B cell (primary cell): ENCODE data around the gene DHRS1. TPM values are rescaled to one million over a fixed set of nuclear protein-coding genes. Genes with fewer than 3 reads are reported as not detected.

Experiments used
- ATAC-seq: fragments of 200-7000 bp; cut with Tn5 transposase; one replicate; pipeline ENCODE4 v1.10.0; 2021; ENCODE audit warnings: low read depth, mild to moderate bottlenecking, moderate number of reproducible peaks, moderate library complexity
- CTCF ChIA-PET: fragments of 350-600 bp; sonication (Branson Sonifier 250); formaldehyde crosslinking; loops from one replicate; lab custom pipeline; 2021; ENCODE audit warnings: antibody characterized with exemption, inconsistent platforms; lab: Charles Lee
- POLR2A ChIA-PET: fragments of 350-600 bp; sonication (Branson Sonifier 250); formaldehyde crosslinking; loops from one replicate; lab custom pipeline; 2021; ENCODE audit warnings: antibody characterized with exemption; lab: Charles Lee
- DNase-seq: peaks from one replicate; pipeline ENCODE4 v3.0.0; 2013
- H2AFZ ChIP-seq: 2 replicates; pipeline ENCODE4 v1.6.1; 2012; ENCODE audit warnings: mild to moderate bottlenecking, low read depth, low read length; ENCODE audit not compliant: insufficient read depth, poor library complexity, severe bottlenecking
- H3K27ac ChIP-seq, 2 donors: 1 replicate in 1 of 2; 2 replicates in 1 of 2; pipeline ENCODE4 v1.5.1; 2012 to 2013; ENCODE audit warnings: low read length in 2 of 2, mild to moderate bottlenecking in 2 of 2, moderate library complexity in 1 of 2
- H3K27me3 ChIP-seq, 4 experiments: fragments of 200-600 bp in 1 of 4; sonication (generic) in 1 of 4; replicated peaks in 1 of 4; 1 replicate in 2 of 4; 2 replicates in 2 of 4; pipeline versions ENCODE4 v1.6.1 to v1.7.0; 2013 to 2016; ENCODE audit warnings: low read length in 3 of 4, mild to moderate bottlenecking in 2 of 4, mixed read lengths in 1 of 4, moderate library complexity in 1 of 4; ENCODE audit not compliant: insufficient read depth in 4 of 4, control insufficient read depth in 3 of 4; ENCODE audit errors: control extremely low read depth in 1 of 4
- H3K36me3 ChIP-seq, 2 experiments: replicated peaks in 1 of 2; 1 replicate in 1 of 2; 2 replicates in 1 of 2; pipeline versions ENCODE4 v1.6.1 to v1.7.1; 2013; ENCODE audit warnings: low read length in 1 of 2; ENCODE audit not compliant: insufficient read depth in 2 of 2, control insufficient read depth in 1 of 2; ENCODE audit errors: control extremely low read depth in 1 of 2, extremely low read depth in 1 of 2
- H3K4me1 ChIP-seq, 2 donors: fragments of 200-600 bp in 1 of 2; sonication (generic) in 1 of 2; 1 replicate in 1 of 2; 2 replicates in 1 of 2; pipeline versions ENCODE4 v1.5.1 to v1.6.1; 2013 to 2017; ENCODE audit warnings: low read length in 2 of 2; ENCODE audit not compliant: control insufficient read depth in 2 of 2, insufficient read depth in 2 of 2
- H3K4me2 ChIP-seq: replicated peaks from 2 replicates; pipeline ENCODE3; 2012; ENCODE audit warnings: mild to moderate bottlenecking, low read depth, low read length; ENCODE audit not compliant: poor library complexity, severe bottlenecking
- H3K4me3 ChIP-seq, 5 experiments: fragments of 200-600 bp in 1 of 5; sonication (generic) in 1 of 5; 1 replicate in 3 of 5; 2 replicates in 2 of 5; pipeline versions ENCODE4 v1.5.1 to v1.7.0; 2011 to 2016; ENCODE audit warnings: low read length in 4 of 5, mild to moderate bottlenecking in 4 of 5, low read depth in 2 of 5, control low read depth in 1 of 5, moderate library complexity in 1 of 5; ENCODE audit not compliant: insufficient read depth in 1 of 5; ENCODE audit errors: control extremely low read depth in 1 of 5, extremely low read depth in 1 of 5
- H3K79me2 ChIP-seq: fragments of 200-600 bp; sonication (generic); one replicate; pipeline ENCODE4 v1.6.0; 2016; ENCODE audit warnings: low read length; ENCODE audit not compliant: control insufficient read depth, insufficient read depth
- H3K9ac ChIP-seq: fragments of 200-600 bp; sonication (generic); 2 replicates; pipeline ENCODE4 v1.6.1; 2017; ENCODE audit warnings: mild to moderate bottlenecking, low read length, moderate library complexity
- H3K9me3 ChIP-seq, 3 donors: one replicate each; pipeline versions ENCODE4 v1.6.1 to v1.7.1; 2013; ENCODE audit warnings: low read length in 2 of 3; ENCODE audit not compliant: control insufficient read depth in 2 of 3, insufficient read depth in 1 of 3; ENCODE audit errors: control extremely low read depth in 1 of 3
- H4K20me1 ChIP-seq: 2 replicates; pipeline ENCODE4 v1.6.0; 2012; ENCODE audit warnings: mild to moderate bottlenecking, low read length; ENCODE audit not compliant: insufficient read depth, control insufficient read depth, poor library complexity, severe bottlenecking
- H3K27ac Mint-ChIP-seq: one replicate; pipeline ENCODE4 v1.8.0; 2021; ENCODE audit warnings: mixed read lengths
- H3K27me3 Mint-ChIP-seq: one replicate; pipeline ENCODE4 v1.8.0; 2021; ENCODE audit warnings: mixed read lengths
- H3K4me1 Mint-ChIP-seq: one replicate; pipeline ENCODE4 v1.8.0; 2021; ENCODE audit warnings: mixed read lengths
- H3K4me3 Mint-ChIP-seq: one replicate; pipeline ENCODE4 v1.8.0; 2021; ENCODE audit warnings: mixed read lengths
- H3K9me3 Mint-ChIP-seq: one replicate; pipeline ENCODE4 v1.8.0; 2022; ENCODE audit warnings: mixed read lengths; ENCODE audit not compliant: insufficient read depth
- EZH2 ChIP-seq: IDR thresholded peaks from 2 replicates; pipeline ENCODE4 v1.6.1; 2012; ENCODE audit warnings: borderline replicate concordance, low read depth, mild to moderate bottlenecking, moderate library complexity, low read length; ENCODE audit not compliant: insufficient read depth, poor library complexity, severe bottlenecking
- WGBS: methylation state at CpG from one replicate; pipeline ENCODE4 v1.1.5; 2013; ENCODE audit warnings: missing lambda C conversion rate; ENCODE audit not compliant: insufficient coverage; 5-methylcytosine and 5-hydroxymethylcytosine counted together
- intact Hi-C: fragments of 100-400 bp; cut with micrococcal nuclease; formaldehyde crosslinking; loops from one replicate; pipeline ENCODE4 v1.10.0; 2022
- polyA plus RNA-seq: library from polyadenylated mRNA; depleted of rRNA; stranded (reverse); fragments of >200 nt; gene quantifications from 2 replicates; pipeline ENCODE4 v1.2.3, GENCODE V29; 2012
- total RNA-seq, 2 donors: library from RNA; stranded (reverse); fragments of 120-200 nt in 1 of 2; gene quantifications; 1 replicate in 1 of 2; 2 replicates in 1 of 2; pipeline versions ENCODE4 v1.2.3 to v1.2.4, GENCODE V29; 2013 to 2022
- TF ChIP-seq, protein P1 (sequence below): fragments of 200-600 bp; IDR thresholded peaks from one replicate; pipeline ENCODE4 v1.8.0; 2022; ENCODE audit warnings: antibody characterized with exemption, mild to moderate bottlenecking

The DHRS1 gene
- total and polyA plus RNA-seq, 2 donors (not counting 1 experiment from before 2014, with no cell fraction given), result 42.7 to 76.9 TPM

DNA sequence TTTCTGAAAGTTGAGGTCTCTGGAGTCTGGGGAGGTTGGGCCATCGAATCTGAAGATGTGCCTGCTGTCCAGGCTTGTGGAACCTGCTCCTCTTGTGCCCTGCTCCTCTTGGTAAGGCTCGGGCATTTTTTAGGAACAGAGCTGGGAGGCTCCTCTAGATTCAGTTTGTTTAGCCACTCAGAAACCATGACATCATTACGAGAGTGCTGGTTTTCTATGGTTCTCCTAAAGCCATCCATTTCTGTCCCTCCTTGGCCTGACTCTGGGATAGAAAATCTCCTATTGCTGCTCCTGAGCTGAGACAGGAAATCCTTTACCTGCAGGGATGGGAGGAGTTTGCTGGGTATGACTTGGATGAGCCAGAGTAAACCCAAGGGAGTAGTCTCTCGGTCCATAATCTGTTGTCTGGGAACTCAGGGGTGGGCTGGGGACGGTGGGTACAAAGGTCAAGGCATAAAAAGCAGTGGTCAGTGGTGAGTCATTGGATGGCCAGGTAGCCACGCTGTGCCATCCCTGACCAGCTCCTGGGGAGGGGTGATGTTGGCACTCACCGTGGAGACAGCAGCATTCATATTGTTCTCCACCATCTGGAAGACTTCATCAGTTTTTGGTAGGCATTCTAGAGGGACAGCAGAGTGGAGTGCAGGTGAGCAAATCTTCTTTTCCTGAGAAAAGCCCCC lies 37.7 kb upstream of the DHRS1 start:
- Histone ChIP-seq H3K4me2 (no peak overlapping the region), H3K27me3 (peaks cover 0 to 36% (median 16%) of the 10 kb centered on the region in 4 experiments), H3K9me3 (peaks cover 0 to 8% (median 0%) of the 10 kb centered on the region in 3 donors), H4K20me1 (peaks cover 25% of the 10 kb centered on the region), H2AFZ (no peak overlapping the region), H3K36me3 (peaks cover 0 to 24% of the 10 kb centered on the region in 2 experiments), H3K27ac (no peak overlapping the region), H3K4me1 (peaks cover 48 to 55% of the 10 kb centered on the region in 2 donors), H3K9ac (no peak overlapping the region), H3K4me3 (no peak overlapping the region), H3K79me2 (peaks cover 15% of the 10 kb centered on the region)
- DNase-seq (no peak), ATAC-seq (no peak)
- peak overlapping the region; percentile 23 for H3K4me3 Mint-ChIP-seq
- H3K27me3 Mint-ChIP-seq, result peaks cover 19% of the 10 kb centered on the region
- H3K27ac Mint-ChIP-seq, result no peak overlapping the region
- CTCF ChIA-PET, result interaction anchor here (0.8 to 16.1 kb wide), 4 partner anchors 28 to 93 kb away, joined by 3 to 650 read pairs (median 4); partner anchors contain the start of genes CBLN3, KHNYN and RABGGTA
- WGBS, result 95% methylated on average over 6 of the region's 7 CpGs
- intact Hi-C loops, result loop anchor here (10.0 kb wide), 1 partner anchor 338 kb away; no protein-coding TSS in a partner anchor
- TF ChIP-seq EZH2, result no peak
- TF ChIP-seq, protein P1, sequence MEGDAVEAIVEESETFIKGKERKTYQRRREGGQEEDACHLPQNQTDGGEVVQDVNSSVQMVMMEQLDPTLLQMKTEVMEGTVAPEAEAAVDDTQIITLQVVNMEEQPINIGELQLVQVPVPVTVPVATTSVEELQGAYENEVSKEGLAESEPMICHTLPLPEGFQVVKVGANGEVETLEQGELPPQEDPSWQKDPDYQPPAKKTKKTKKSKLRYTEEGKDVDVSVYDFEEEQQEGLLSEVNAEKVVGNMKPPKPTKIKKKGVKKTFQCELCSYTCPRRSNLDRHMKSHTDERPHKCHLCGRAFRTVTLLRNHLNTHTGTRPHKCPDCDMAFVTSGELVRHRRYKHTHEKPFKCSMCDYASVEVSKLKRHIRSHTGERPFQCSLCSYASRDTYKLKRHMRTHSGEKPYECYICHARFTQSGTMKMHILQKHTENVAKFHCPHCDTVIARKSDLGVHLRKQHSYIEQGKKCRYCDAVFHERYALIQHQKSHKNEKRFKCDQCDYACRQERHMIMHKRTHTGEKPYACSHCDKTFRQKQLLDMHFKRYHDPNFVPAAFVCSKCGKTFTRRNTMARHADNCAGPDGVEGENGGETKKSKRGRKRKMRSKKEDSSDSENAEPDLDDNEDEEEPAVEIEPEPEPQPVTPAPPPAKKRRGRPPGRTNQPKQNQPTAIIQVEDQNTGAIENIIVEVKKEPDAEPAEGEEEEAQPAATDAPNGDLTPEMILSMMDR, result no peak
- no peaks in the 10 kb centered on the region for H3K9me3 Mint-ChIP-seq
- peaks cover 47% of the 10 kb centered on the region for H3K4me1 Mint-ChIP-seq
- POLR2A ChIA-PET, result interaction anchor here (1.8 kb wide), 2 partner anchors 93 to 94 kb away, joined by 4 to 5 read pairs; partner anchors contain the start of genes CBLN3 and KHNYN
